ENCODE data around the gene SYF2. TPM values are rescaled to one million over a fixed set of nuclear protein-coding genes. Genes with fewer than 3 reads are reported as not detected.

Gene SYF2
- total and polyA plus RNA-seq, 2 of the 13 experiments (the other 11 are each of a cell fraction or from before 2014, with no cell fraction given), result 17.8 to 34.1 TPM

DNA sequence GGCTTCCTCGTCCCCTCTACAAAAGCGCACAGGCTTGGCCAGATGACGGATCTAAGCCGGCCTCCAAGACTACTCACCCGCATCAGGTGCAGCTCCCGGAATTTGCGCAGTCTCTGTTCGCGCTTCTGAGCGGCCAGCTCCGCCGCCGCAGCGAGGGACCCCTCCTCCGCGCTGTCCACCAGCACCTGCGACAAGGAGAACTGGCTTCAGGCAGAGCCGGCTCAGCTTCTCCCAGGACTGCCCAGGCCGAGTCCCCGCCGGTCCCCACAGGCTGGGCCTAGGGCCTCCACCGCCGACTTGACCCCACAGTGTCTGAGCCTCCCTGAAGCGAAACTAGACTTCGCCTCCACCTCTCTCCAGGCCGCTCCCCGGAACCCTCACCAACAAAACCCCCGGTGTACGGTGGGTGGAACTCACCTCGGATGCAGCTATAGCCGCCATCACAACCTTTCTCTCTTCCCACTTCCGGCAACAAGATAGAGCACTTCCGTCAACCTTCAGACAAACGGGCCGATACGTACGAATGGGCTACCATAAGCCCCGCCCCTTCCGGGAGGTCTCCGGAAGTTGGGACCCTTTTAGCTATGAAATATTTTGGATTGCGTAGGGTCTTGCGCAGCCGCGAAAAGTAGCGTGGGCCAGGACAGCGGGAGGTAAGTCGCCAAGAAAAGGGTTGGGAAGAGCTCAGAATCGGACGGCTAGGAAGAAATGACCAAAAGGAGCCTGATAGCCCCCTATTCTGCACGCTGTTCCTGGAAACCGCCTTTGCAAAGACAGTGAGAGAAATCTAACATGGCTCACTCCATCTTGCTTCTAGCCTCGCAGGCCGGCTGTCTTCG lies at the start of gene SYF2 (continued):
- TF ChIP-seq CBX5 (CRISPR knock-in tag; IDR thresholded peaks at IDR 0.05; ENCODE audit: borderline replicate concordance) (peak; percentile 32; the same call in 1 of the 2 replicates), HMG20A (CRISPR knock-in tag; IDR thresholded peaks at IDR 0.05; ENCODE audit: borderline replicate concordance) (0 out of 2 replicates have a peak, but pooled peaks have one; percentile 14), PHF21A (CRISPR knock-in tag; IDR thresholded peaks at IDR 0.05) (no peak), ZNF30 (CRISPR knock-in tag; IDR thresholded peaks at IDR 0.05) (no peak), ZNF251 (CRISPR knock-in tag; IDR thresholded peaks at IDR 0.05) (no peak), ZNF317 (CRISPR knock-in tag; IDR thresholded peaks at IDR 0.05) (no peak), ZNF772 (CRISPR knock-in tag; IDR thresholded peaks at IDR 0.05) (0 out of 2 replicates have a peak, but pooled peaks have one; percentile 14), CREM (IDR thresholded peaks at IDR 0.05) (peak; percentile 75), CREM (CRISPR knock-in tag; IDR thresholded peaks at IDR 0.05) (no peak), ZNF138 (CRISPR knock-in tag; IDR thresholded peaks at IDR 0.05; ENCODE audit: low read depth) (peak; percentile 24; the same call in 1 of the 2 replicates), ZMYM3 (CRISPR knock-in tag; IDR thresholded peaks at IDR 0.05) (no peak), ZMYM4 (CRISPR knock-in tag; IDR thresholded peaks at IDR 0.05) (peak; percentile 29; the same call in 1 of the 2 replicates), SMARCE1 (IDR thresholded peaks at IDR 0.05; ENCODE audit: borderline replicate concordance) (no peak), AHDC1 (CRISPR knock-in tag; IDR thresholded peaks at IDR 0.05; ENCODE audit: borderline replicate concordance) (no peak), RERE (CRISPR knock-in tag; IDR thresholded peaks at IDR 0.05; ENCODE audit: low read depth) (no peak), MXD4 (CRISPR knock-in tag; IDR thresholded peaks at IDR 0.05) (no peak; the same call in 1 of the 2 replicates)
- TF ChIP-seq, protein P1, sequence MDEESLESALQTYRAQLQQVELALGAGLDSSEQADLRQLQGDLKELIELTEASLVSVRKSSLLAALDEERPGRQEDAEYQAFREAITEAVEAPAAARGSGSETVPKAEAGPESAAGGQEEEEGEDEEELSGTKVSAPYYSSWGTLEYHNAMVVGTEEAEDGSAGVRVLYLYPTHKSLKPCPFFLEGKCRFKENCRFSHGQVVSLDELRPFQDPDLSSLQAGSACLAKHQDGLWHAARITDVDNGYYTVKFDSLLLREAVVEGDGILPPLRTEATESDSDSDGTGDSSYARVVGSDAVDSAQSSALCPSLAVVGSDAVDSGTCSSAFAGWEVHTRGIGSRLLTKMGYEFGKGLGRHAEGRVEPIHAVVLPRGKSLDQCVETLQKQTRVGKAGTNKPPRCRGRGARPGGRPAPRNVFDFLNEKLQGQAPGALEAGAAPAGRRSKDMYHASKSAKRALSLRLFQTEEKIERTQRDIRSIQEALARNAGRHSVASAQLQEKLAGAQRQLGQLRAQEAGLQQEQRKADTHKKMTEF (CRISPR knock-in tag; IDR thresholded peaks at IDR 0.05), result no peak

All from HepG2 (cell line).